ENCODE measurements around the gene PTPRD.

The PTPRD gene

GRCh38 chr9:9670454-9670853 lies 942.3 kb downstream of the PTPRD start:
- H2BK5ac ChIP-seq (ENCODE audit: low read depth, low read length, poor library complexity): no peak overlapping the region
- H2BK12ac ChIP-seq (ENCODE audit: low read length): no peak overlapping the region
- no peak overlapping the region for H3K4ac ChIP-seq (ENCODE audit: low read depth, low read length)
- no peak overlapping the region for H3K4me3 ChIP-seq (ENCODE audit: low read depth, low read length)
- no peaks in the 10 kb centered on the region for H3K27me3 ChIP-seq (ENCODE audit: insufficient read depth, low read length)
- H3K4me2 ChIP-seq (ENCODE audit: low read length): no peak overlapping the region
- no peak overlapping the region for H3K23ac ChIP-seq (ENCODE audit: low read length)
- WGBS (ENCODE audit: extremely low coverage, insufficient coverage, insufficient read length): no CpG with 5 or more reads among the region's 3 CpGs
- no peak overlapping the region for H3K14ac ChIP-seq (ENCODE audit: low read length)
- no peaks in the 10 kb centered on the region for H3K79me1 ChIP-seq (ENCODE audit: low read length)
- no peak overlapping the region for H4K12ac ChIP-seq (ENCODE audit: low read depth, low read length)
- H3K27ac ChIP-seq (ENCODE audit: low read depth, low read length): no peak overlapping the region
- H3K18ac ChIP-seq (ENCODE audit: low read length): no peak overlapping the region
- no peak for DNase-seq
- no peak overlapping the region for H2AK5ac ChIP-seq (ENCODE audit: low read length)
- H2BK120ac ChIP-seq (ENCODE audit: insufficient read depth, low read length, poor library complexity): no peak overlapping the region
- H4K8ac ChIP-seq (ENCODE audit: low read depth, low read length): no peak overlapping the region
- H2AFZ ChIP-seq (ENCODE audit: insufficient read depth, low read length, poor library complexity): no peak overlapping the region
- H3K9ac ChIP-seq (ENCODE audit: low read length): no peak overlapping the region
- no peak overlapping the region for H4K91ac ChIP-seq (ENCODE audit: low read depth, low read length)
- H3K9me3 ChIP-seq (ENCODE audit: insufficient read depth, low read depth, low read length): no peaks in the 10 kb centered on the region
- no peaks in the 10 kb centered on the region for H3K4me1 ChIP-seq (ENCODE audit: control insufficient read depth in 1 of 2, insufficient read depth in 2 of 2, low read length in 2 of 2)
- no peaks in the 10 kb centered on the region for H3K36me3 ChIP-seq (ENCODE audit: control insufficient read depth in 1 of 2, insufficient read depth in 2 of 2, low read length in 2 of 2)
- no peaks in the 10 kb centered on the region for H3K79me2 ChIP-seq (ENCODE audit: control insufficient read depth, insufficient read depth, low read length, poor library complexity)

GRCh38 chr9:9645006-9645405 lies 967.8 kb downstream of the PTPRD start:
- Histone ChIP-seq H4K8ac (ENCODE audit: low read depth, low read length) (peak overlapping the region; percentile 54), H3K18ac (ENCODE audit: low read length) (no peak overlapping the region), H3K4me1 (ENCODE audit: control insufficient read depth in 1 of 2, insufficient read depth in 2 of 2, low read length in 2 of 2) (peaks cover 2 to 3% of the 10 kb centered on the region in 2 experiments), H3K9me3 (ENCODE audit: insufficient read depth, low read depth, low read length) (no peaks in the 10 kb centered on the region), H4K12ac (ENCODE audit: low read depth, low read length) (no peak overlapping the region), H2BK12ac (ENCODE audit: low read length) (no peak overlapping the region), H3K23ac (ENCODE audit: low read length) (no peak overlapping the region), H3K14ac (ENCODE audit: low read length) (no peak overlapping the region), H2BK5ac (ENCODE audit: low read depth, low read length, poor library complexity) (no peak overlapping the region), H3K9ac (ENCODE audit: low read length) (no peak overlapping the region), H2AFZ (ENCODE audit: insufficient read depth, low read length, poor library complexity) (no peak overlapping the region), H3K27me3 (ENCODE audit: insufficient read depth, low read length) (no peaks in the 10 kb centered on the region), H3K79me1 (ENCODE audit: low read length) (no peaks in the 10 kb centered on the region), H3K4ac (ENCODE audit: low read depth, low read length) (no peak overlapping the region), H3K4me2 (ENCODE audit: low read length) (no peak overlapping the region), H2AK5ac (ENCODE audit: low read length) (no peak overlapping the region), H4K91ac (ENCODE audit: low read depth, low read length) (no peak overlapping the region), H3K27ac (ENCODE audit: low read depth, low read length) (no peak overlapping the region), H3K4me3 (ENCODE audit: low read depth, low read length) (no peak overlapping the region), H3K79me2 (ENCODE audit: control insufficient read depth, insufficient read depth, low read length, poor library complexity) (no peaks in the 10 kb centered on the region), H2BK120ac (ENCODE audit: insufficient read depth, low read length, poor library complexity) (no peak overlapping the region), H3K36me3 (ENCODE audit: control insufficient read depth in 1 of 2, insufficient read depth in 2 of 2, low read length in 2 of 2) (no peaks in the 10 kb centered on the region)
- DNase-seq: no peak
- WGBS (ENCODE audit: extremely low coverage, insufficient coverage, insufficient read length): no CpG with 5 or more reads among the region's 3 CpGs

GRCh38 chr9:9631284-9631683 lies 981.5 kb downstream of the PTPRD start:
- Histone ChIP-seq H3K4me2 (ENCODE audit: low read length) (no peak overlapping the region), H2BK120ac (ENCODE audit: insufficient read depth, low read length, poor library complexity) (no peak overlapping the region), H4K8ac (ENCODE audit: low read depth, low read length) (no peak overlapping the region), H3K14ac (ENCODE audit: low read length) (no peak overlapping the region), H2AFZ (ENCODE audit: insufficient read depth, low read length, poor library complexity) (no peak overlapping the region), H3K9me3 (ENCODE audit: insufficient read depth, low read depth, low read length) (no peaks in the 10 kb centered on the region), H3K79me2 (ENCODE audit: control insufficient read depth, insufficient read depth, low read length, poor library complexity) (no peaks in the 10 kb centered on the region), H4K91ac (ENCODE audit: low read depth, low read length) (no peak overlapping the region), H3K36me3 (ENCODE audit: control insufficient read depth in 1 of 2, insufficient read depth in 2 of 2, low read length in 2 of 2) (no peaks in the 10 kb centered on the region), H2AK5ac (ENCODE audit: low read length) (no peak overlapping the region), H3K79me1 (ENCODE audit: low read length) (no peaks in the 10 kb centered on the region), H3K27ac (ENCODE audit: low read depth, low read length) (no peak overlapping the region), H3K4me1 (ENCODE audit: control insufficient read depth in 1 of 2, insufficient read depth in 2 of 2, low read length in 2 of 2) (no peaks in the 10 kb centered on the region), H3K9ac (ENCODE audit: low read length) (no peak overlapping the region), H3K18ac (ENCODE audit: low read length) (no peak overlapping the region), H3K27me3 (ENCODE audit: insufficient read depth, low read length) (no peaks in the 10 kb centered on the region), H4K12ac (ENCODE audit: low read depth, low read length) (no peak overlapping the region), H2BK5ac (ENCODE audit: low read depth, low read length, poor library complexity) (no peak overlapping the region), H3K4ac (ENCODE audit: low read depth, low read length) (no peak overlapping the region), H2BK12ac (ENCODE audit: low read length) (no peak overlapping the region), H3K23ac (ENCODE audit: low read length) (no peak overlapping the region), H3K4me3 (ENCODE audit: low read depth, low read length) (no peak overlapping the region)
- no CpG with 5 or more reads among the region's 2 CpGs for WGBS (ENCODE audit: extremely low coverage, insufficient coverage, insufficient read length)
- DNase-seq: no peak

- no peak overlapping the region for H2AK5ac ChIP-seq (ENCODE audit: low read length)
- no peaks in the 10 kb centered on the region for H3K79me2 ChIP-seq (ENCODE audit: control insufficient read depth, insufficient read depth, low read length, poor library complexity)
- no peak overlapping the region for H2BK120ac ChIP-seq (ENCODE audit: insufficient read depth, low read length, poor library complexity)
- no peaks in the 10 kb centered on the region for H3K36me3 ChIP-seq (ENCODE audit: control insufficient read depth in 1 of 2, insufficient read depth in 2 of 2, low read length in 2 of 2)
- H3K14ac ChIP-seq (ENCODE audit: low read length): no peak overlapping the region
- no peak for DNase-seq
- H2AFZ ChIP-seq (ENCODE audit: insufficient read depth, low read length, poor library complexity): no peak overlapping the region
- no peak overlapping the region for H3K4me2 ChIP-seq (ENCODE audit: low read length)
- H4K8ac ChIP-seq (ENCODE audit: low read depth, low read length): no peak overlapping the region
- no peak overlapping the region for H3K4me3 ChIP-seq (ENCODE audit: low read depth, low read length)
- H3K9ac ChIP-seq (ENCODE audit: low read length): no peak overlapping the region
- H4K91ac ChIP-seq (ENCODE audit: low read depth, low read length): no peak overlapping the region
- no peaks in the 10 kb centered on the region for H3K9me3 ChIP-seq (ENCODE audit: insufficient read depth, low read depth, low read length)
- no CpG with 5 or more reads among the region's 5 CpGs for WGBS (ENCODE audit: extremely low coverage, insufficient coverage, insufficient read length)
- H3K23ac ChIP-seq (ENCODE audit: low read length): no peak overlapping the region
- H3K27ac ChIP-seq (ENCODE audit: low read depth, low read length): no peak overlapping the region
- no peaks in the 10 kb centered on the region for H3K4me1 ChIP-seq (ENCODE audit: control insufficient read depth in 1 of 2, insufficient read depth in 2 of 2, low read length in 2 of 2)
- H2BK12ac ChIP-seq (ENCODE audit: low read length): no peak overlapping the region
- H3K79me1 ChIP-seq (ENCODE audit: low read length): no peaks in the 10 kb centered on the region
- no peak overlapping the region for H2BK5ac ChIP-seq (ENCODE audit: low read depth, low read length, poor library complexity)
- no peak overlapping the region for H3K18ac ChIP-seq (ENCODE audit: low read length)
- H3K4ac ChIP-seq (ENCODE audit: low read depth, low read length): no peak overlapping the region
- H3K27me3 ChIP-seq (ENCODE audit: insufficient read depth, low read length): no peaks in the 10 kb centered on the region
- H4K12ac ChIP-seq (ENCODE audit: low read depth, low read length): no peak overlapping the region
These were observed 987.6 kb downstream of the PTPRD start for GRCh38 chr9:9625248-9625647.
